ENCODE results near the gene TNFRSF4.
"Not testable (repeated sequence)": the region's sequence is repeated elsewhere in the genome, so short reads cannot be mapped to it uniquely, and the experiment has no call there.

The TNFRSF4 gene

GRCh38 chr1:1213345-1214265, at the start of gene TNFRSF4:
Gene TNFRSF4 (minus strand): TSS chr1:1214153. CDS start chr1:1214127, 26 bp downstream.
- DNase-seq (ENCODE audit: low read depth in 2 of 2) = no peak

GRCh38 chr1:1262758-1263157, 48.8 kb upstream of the TNFRSF4 start:
- DNase-seq (ENCODE audit: low read depth in 2 of 2) = no peak

- DNase-seq (ENCODE audit: low read depth in 2 of 2) = no peak
These were observed 48.1 kb upstream of the TNFRSF4 start for GRCh38 chr1:1262071-1262470.

GRCh38 chr1:1260843-1261560, 47.0 kb upstream of the TNFRSF4 start:
- DNase-seq (ENCODE audit: low read depth in 2 of 2) = no peak

- DNase-seq (ENCODE audit: low read depth in 2 of 2) = no peak
These were observed 46.1 kb upstream of the TNFRSF4 start for GRCh38 chr1:1259951-1260600.

- DNase-seq (ENCODE audit: low read depth in 2 of 2) = no peak
These were observed 45.6 kb upstream of the TNFRSF4 start for GRCh38 chr1:1259540-1259939.

GRCh38 chr1:1259119-1259488, 45.2 kb upstream of the TNFRSF4 start:
- DNase-seq (ENCODE audit: low read depth in 2 of 2) = no peak

- DNase-seq (ENCODE audit: low read depth in 2 of 2) = no peak
These were observed 43.3 kb upstream of the TNFRSF4 start for GRCh38 chr1:1256956-1257871.

- DNase-seq (ENCODE audit: low read depth in 2 of 2) = no peak
These were observed 41.7 kb upstream of the TNFRSF4 start for GRCh38 chr1:1255611-1256010.

- no peak for DNase-seq (ENCODE audit: low read depth in 2 of 2)
These were observed 41.1 kb upstream of the TNFRSF4 start for GRCh38 chr1:1255078-1255477.

- no peak for DNase-seq (ENCODE audit: low read depth in 2 of 2)
These were observed 40.7 kb upstream of the TNFRSF4 start for GRCh38 chr1:1254667-1254998.

GRCh38 chr1:1253972-1254666, 40.2 kb upstream of the TNFRSF4 start:
- no peak for DNase-seq (ENCODE audit: low read depth in 2 of 2)

- no peak for DNase-seq (ENCODE audit: low read depth in 2 of 2)
These were observed 39.4 kb upstream of the TNFRSF4 start for GRCh38 chr1:1253314-1253713.

- DNase-seq (ENCODE audit: low read depth in 2 of 2) = no peak
These were observed 36.9 kb upstream of the TNFRSF4 start for GRCh38 chr1:1250786-1251284.

- DNase-seq (ENCODE audit: low read depth in 2 of 2) = not testable (repeated sequence)
These were observed 34.3 kb upstream of the TNFRSF4 start for GRCh38 chr1:1248009-1248913.

- DNase-seq (ENCODE audit: low read depth in 2 of 2) = no peak
These were observed 33.5 kb upstream of the TNFRSF4 start for GRCh38 chr1:1247341-1247913.

GRCh38 chr1:1246577-1247340, 32.8 kb upstream of the TNFRSF4 start, which contains the start of gene C1QTNF12:
Gene C1QTNF12 (minus strand): TSS chr1:1246722. CDS start chr1:1246690, 32 bp downstream.
- DNase-seq (ENCODE audit: low read depth in 2 of 2) = no peak

GRCh38 chr1:1245817-1246576, 32.0 kb upstream of the TNFRSF4 start:
- no peak for DNase-seq (ENCODE audit: low read depth in 2 of 2)

All from fibroblast of skin of left biceps (primary cell).